SW480 (cell line): ENCODE results near the gene TMEM175.

Source experiments
- DNase-seq: peaks from one replicate; pipeline ENCODE4 v3.0.0-alpha.2; 2016; ENCODE audit warnings: low spot score

The TMEM175 gene

GRCh38 chr4:947491-947971, 15.3 kb downstream of the TMEM175 start:
- DNase-seq: no peak

- no peak for DNase-seq
These were observed 16.1 kb downstream of the TMEM175 start for GRCh38 chr4:948101-948935.

- no peak for DNase-seq
These were observed 16.7 kb downstream of the TMEM175 start for GRCh38 chr4:948936-949300.

- DNase-seq: no peak
These were observed 17.4 kb downstream of the TMEM175 start for GRCh38 chr4:949656-950055.

- DNase-seq: no peak
These were observed 18.1 kb downstream of the TMEM175 start for GRCh38 chr4:950136-951020.

- DNase-seq: no peak
These were observed 18.9 kb downstream of the TMEM175 start for GRCh38 chr4:951186-951585.

- no peak for DNase-seq
These were observed 19.6 kb downstream of the TMEM175 start for GRCh38 chr4:951594-952468.

- DNase-seq: no peak
These were observed 20.8 kb downstream of the TMEM175 start for GRCh38 chr4:952881-953573.

GRCh38 chr4:953574-953915, 21.3 kb downstream of the TMEM175 start:
- DNase-seq: no peak

- no peak for DNase-seq
These were observed 22.2 kb downstream of the TMEM175 start for GRCh38 chr4:954211-955020.

- no peak for DNase-seq
These were observed 23.1 kb downstream of the TMEM175 start for GRCh38 chr4:955161-955921.

- DNase-seq: no peak
These were observed 23.7 kb downstream of the TMEM175 start for GRCh38 chr4:955931-956381.

- no peak for DNase-seq
These were observed 24.4 kb downstream of the TMEM175 start for GRCh38 chr4:956531-957230.

- no peak for DNase-seq
These were observed 24.9 kb downstream of the TMEM175 start for GRCh38 chr4:957231-957580.

- DNase-seq: no peak
These were observed 25.5 kb downstream of the TMEM175 start for GRCh38 chr4:957581-958313.

- DNase-seq: no peak
These were observed 26.0 kb downstream of the TMEM175 start for GRCh38 chr4:958314-958665.

GRCh38 chr4:958696-959337, 26.6 kb downstream of the TMEM175 start:
- no peak for DNase-seq
